Subcutaneous adipose tissue (tissue), 4 donors: ENCODE results near the gene RASSF5. TPM values are rescaled to one million over a fixed set of nuclear protein-coding genes. Genes with fewer than 3 reads are reported as not detected.

ENCODE experiments used
- total RNA-seq, 4 donors: library from RNA; depleted of rRNA; stranded (reverse); fragments of >200 nt; gene quantifications; one replicate each; pipeline ENCODE4 v1.1.0, GENCODE V29; 2016
- TF ChIP-seq, protein P1 (sequence below): fragments of 450-650 bp; IDR thresholded peaks from one replicate; pipeline ENCODE4 v1.5.1; 2016; ENCODE audit warnings: low read depth, mild to moderate bottlenecking, control low read depth, antibody characterized with exemption, moderate library complexity

Gene RASSF5
- total RNA-seq, 4 donors from 2014 or later: 5.2 to 17.3 (median 9.0) TPM

DNA sequence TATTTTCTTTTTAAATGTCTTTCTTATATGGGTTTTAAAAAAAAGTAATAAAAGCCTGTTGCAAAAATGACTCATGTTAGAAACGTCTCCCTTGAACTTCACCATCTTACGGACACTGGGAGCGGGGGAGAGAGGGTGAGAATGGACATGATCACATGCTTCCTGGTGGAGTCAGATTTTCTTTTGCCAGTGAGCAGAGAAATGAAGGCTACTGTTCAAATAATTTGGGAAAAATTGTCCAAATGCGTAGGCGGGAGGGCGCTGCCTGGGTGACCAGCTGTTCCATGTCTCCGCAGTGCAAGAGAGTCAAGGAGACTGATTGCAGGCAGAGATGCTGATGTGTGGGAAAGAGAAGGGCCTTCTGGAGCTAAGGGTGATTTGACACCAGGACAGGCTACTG, 81.9 kb downstream of the RASSF5 start:
- TF ChIP-seq, protein P1, sequence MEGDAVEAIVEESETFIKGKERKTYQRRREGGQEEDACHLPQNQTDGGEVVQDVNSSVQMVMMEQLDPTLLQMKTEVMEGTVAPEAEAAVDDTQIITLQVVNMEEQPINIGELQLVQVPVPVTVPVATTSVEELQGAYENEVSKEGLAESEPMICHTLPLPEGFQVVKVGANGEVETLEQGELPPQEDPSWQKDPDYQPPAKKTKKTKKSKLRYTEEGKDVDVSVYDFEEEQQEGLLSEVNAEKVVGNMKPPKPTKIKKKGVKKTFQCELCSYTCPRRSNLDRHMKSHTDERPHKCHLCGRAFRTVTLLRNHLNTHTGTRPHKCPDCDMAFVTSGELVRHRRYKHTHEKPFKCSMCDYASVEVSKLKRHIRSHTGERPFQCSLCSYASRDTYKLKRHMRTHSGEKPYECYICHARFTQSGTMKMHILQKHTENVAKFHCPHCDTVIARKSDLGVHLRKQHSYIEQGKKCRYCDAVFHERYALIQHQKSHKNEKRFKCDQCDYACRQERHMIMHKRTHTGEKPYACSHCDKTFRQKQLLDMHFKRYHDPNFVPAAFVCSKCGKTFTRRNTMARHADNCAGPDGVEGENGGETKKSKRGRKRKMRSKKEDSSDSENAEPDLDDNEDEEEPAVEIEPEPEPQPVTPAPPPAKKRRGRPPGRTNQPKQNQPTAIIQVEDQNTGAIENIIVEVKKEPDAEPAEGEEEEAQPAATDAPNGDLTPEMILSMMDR: no peak

DNA sequence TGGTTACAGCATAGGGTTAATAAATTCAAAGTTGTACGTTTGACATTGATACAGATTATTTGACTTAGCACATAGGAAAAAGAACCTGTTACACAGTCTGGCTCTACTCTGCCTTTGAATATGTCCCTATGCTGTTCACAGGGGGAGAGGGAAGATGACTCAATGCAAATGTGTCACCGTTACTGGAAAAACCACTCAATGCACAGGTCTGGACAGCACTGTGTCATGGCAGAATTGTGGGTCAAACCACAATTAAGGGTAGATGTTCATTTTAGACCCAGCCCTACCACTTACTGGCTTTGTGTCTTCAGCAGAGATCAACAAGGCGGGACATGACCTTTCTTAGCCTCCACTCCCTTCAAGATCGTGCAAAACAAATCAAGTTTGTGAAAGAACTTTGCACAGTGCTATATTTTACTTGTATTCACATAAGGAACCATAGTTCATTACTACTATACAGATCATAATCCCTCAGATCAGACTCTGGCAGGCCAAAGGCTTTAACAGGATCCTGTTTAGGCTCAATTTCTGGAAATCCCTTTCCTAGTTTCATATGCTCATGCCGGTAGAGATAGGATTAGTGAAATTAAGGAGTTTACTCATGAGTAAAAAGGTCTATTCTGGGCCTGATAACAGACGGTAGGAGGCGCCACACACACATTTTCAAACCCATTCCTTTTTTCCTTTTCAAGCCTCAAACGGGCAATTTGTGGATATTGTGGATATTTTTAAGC, 82.9 kb downstream of the RASSF5 start:
- TF ChIP-seq, protein P1: no peak

DNA sequence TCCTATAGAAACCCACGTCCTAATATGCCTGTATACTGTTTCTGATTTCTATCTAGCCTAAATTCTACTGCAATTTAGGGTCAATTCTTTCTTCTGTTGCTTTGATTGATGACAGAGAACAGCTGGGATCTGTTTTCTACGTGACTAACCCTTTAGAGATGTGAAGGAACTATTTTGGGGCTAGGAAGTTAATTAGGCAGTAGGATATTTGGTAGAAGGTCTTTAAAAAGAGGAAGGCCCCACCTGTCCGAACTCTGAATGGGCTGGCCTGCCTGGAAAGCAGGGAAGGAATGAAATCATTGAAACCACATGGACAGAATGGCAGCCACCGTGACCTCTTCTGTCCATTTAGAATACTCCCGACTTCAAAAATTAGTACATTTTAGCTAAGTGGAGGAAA, 83.9 kb downstream of the RASSF5 start:
- TF ChIP-seq, protein P1: no peak

DNA sequence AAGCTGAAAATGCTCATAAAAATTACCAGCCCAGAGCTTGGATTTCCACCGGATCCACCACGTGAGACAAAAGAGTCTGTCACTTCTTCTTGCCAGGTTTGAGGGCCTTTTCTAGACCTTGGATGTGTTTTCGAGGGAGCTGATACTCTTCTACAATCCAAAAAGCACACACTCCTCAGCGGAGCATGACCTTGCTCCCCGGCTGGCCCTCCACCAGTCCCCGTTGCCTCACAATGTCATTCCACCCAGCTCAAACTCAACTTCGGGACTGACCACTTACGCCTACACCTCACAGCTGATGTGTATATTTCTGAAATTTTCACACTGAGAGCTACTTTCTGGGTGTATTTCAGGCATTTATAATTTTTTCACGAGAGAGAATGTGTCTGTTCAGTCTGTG, 84.4 kb downstream of the RASSF5 start:
- TF ChIP-seq, protein P1: no peak

DNA sequence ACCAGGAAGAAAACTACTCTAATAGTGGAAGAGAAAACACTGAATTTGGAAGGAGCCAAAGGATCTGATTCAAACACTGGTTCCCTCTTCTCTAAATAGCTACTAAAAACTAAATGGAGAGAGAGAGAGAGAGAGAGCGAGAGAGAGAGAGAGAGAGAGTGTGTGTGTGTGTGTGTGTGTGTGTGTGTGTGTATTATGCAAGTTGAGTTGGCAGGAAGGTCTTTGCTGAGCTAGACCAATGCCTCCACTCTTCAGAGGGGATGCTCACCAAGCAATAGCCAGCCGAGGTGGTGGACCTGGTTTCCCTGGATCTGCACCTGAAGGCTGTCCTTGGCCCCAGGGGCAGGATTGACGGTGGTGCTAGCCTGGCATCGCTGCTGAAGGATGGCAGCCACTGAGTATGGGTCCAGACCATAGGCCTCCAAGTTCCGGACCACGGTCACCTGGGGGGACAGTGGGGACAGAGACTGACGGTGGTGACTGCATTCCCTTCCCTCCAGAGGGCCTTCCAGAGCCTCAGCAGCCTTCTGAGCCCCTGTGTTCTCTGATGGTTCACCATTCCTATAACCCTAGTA, 86.1 kb downstream of the RASSF5 start:
- TF ChIP-seq, protein P1: no peak

DNA sequence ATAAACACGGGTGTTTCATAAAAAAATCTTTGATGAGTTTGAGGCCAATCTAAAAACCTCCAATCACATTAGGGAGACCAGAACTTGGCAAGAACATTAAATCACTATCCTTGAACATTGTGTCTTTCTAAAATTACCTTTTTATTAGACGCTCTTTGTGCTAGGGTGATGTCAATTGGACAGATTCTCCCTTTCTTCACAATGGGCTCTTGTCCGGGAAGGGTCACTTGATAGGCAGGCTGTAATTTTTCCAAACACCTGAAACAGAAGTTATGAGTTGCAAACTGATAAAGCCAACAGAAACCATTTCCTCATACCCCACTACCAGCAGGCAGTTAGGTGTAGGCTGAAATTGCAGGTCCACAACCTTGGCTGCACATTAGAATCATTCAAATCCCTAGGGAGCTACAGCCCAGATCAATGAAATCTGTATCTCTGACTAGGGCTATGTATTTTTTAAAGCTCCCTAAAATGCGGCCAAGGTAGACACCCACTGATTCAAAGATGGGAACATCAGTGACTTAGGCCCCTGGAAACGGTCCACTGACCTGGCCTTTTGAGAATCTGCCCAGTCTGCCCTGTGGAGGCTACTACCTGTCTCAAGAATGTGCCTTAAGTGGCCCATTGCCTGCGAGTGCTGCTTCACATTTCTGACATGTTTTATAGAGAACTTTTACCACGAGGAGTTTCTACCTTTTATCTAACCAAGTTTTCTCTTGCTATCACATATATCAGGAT, 88.4 kb downstream of the RASSF5 start:
- TF ChIP-seq, protein P1: no peak

DNA sequence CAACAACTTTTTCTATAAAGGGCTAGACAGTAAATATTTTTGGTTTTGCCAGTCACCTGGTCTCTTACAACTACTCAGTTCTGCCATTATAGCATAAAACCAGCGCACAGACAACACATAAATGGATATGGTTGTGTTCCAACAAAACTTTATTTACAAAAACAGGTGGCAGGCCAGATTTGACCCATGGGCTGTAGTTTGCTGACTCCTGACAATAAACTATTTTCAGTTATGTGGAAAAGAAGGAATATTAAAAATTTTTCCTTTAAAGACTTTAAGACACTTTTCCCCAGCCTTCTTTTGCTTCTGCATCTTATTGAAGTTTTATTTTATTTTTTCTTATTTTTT, 89.0 kb downstream of the RASSF5 start:
- TF ChIP-seq, protein P1: no peak
